SK-N-SH (cell line): ENCODE results near the gene GPR107. TPM values are rescaled to one million over a fixed set of nuclear protein-coding genes. Genes with fewer than 3 reads are reported as not detected.
"Not testable (repeated sequence)": the region's sequence is repeated elsewhere in the genome, so short reads cannot be mapped to it uniquely, and the experiment has no call there.

ENCODE experiments used
- CTCF ChIA-PET: fragments of 300-600, 350-600 bp; formaldehyde crosslinking; extraction: SDS; loops from one replicate; lab custom pipeline; 2021; lab: Yijun Ruan, JAX
- POLR2A ChIA-PET: fragments of 350-600 bp; sonication (Branson Sonifier 250); formaldehyde crosslinking; extraction: SDS; loops from one replicate; lab custom pipeline; 2020; ENCODE audit warnings: antibody characterized with exemption, inconsistent platforms; lab: Yijun Ruan, JAX
- DNase-seq: peaks from one replicate; pipeline ENCODE4 v3.0.0; 2012
- H2AFZ ChIP-seq: fragments of 200-600 bp; sonication (generic); 2 replicates; pipeline ENCODE4 v1.8.1; 2016; ENCODE audit warnings: antibody characterized with exemption, mild to moderate bottlenecking, low read depth
- H3F3A ChIP-seq: fragments of 200-600 bp; sonication (generic); replicated peaks from 2 replicates; pipeline ENCODE3; 2016; ENCODE audit warnings: antibody characterized with exemption, mild to moderate bottlenecking; ENCODE audit not compliant: insufficient read depth
- H3K27ac ChIP-seq, 2 experiments: fragments of 200-500 bp in 1 of 2; fragments of 200-600 bp in 1 of 2; sonication (Bioruptor generic) in 1 of 2; sonication (generic), shearing (Covaris generic) in 1 of 2; 2 replicates each; pipeline versions ENCODE4 v1.5.1 to v1.6.1; 2014 to 2016; ENCODE audit warnings: low read depth in 2 of 2, inconsistent platforms in 1 of 2, low read length in 1 of 2, mild to moderate bottlenecking in 1 of 2, mixed read lengths in 1 of 2
- H3K27me3 ChIP-seq: fragments of 200-600 bp; sonication (generic), shearing (Covaris generic); 2 replicates; pipeline ENCODE4 v1.6.1; 2016; ENCODE audit warnings: mixed run types; ENCODE audit not compliant: insufficient read depth
- H3K36me3 ChIP-seq, 2 experiments: fragments of 200-500 bp in 1 of 2; fragments of 200-600 bp in 1 of 2; sonication (Bioruptor generic) in 1 of 2; sonication (generic) in 1 of 2; replicated peaks in 1 of 2; 2 replicates each; pipeline versions ENCODE3 to v1.5.1; 2014 to 2016; ENCODE audit warnings: low read length in 1 of 2, mild to moderate bottlenecking in 1 of 2; ENCODE audit not compliant: insufficient read depth in 2 of 2, control insufficient read depth in 1 of 2
- H3K4me1 ChIP-seq, 2 experiments: fragments of 200-500 bp in 1 of 2; fragments of 200-600 bp in 1 of 2; sonication (Bioruptor generic) in 1 of 2; sonication (generic), shearing (Covaris generic) in 1 of 2; 2 replicates each; pipeline versions ENCODE4 v1.5.1 to v1.6.1; 2014 to 2016; ENCODE audit warnings: low read depth in 1 of 2, low read length in 1 of 2, mixed run types in 1 of 2; ENCODE audit not compliant: insufficient read depth in 2 of 2, control insufficient read depth in 1 of 2
- H3K4me2 ChIP-seq: fragments of 200-600 bp; sonication (generic), shearing (Covaris generic); 2 replicates; pipeline ENCODE4 v1.6.1; 2017; ENCODE audit warnings: mixed run types
- H3K4me3 ChIP-seq, 2 experiments: fragments of 200-500 bp in 1 of 2; fragments of 200-600 bp in 1 of 2; sonication (Bioruptor generic) in 1 of 2; sonication (generic), shearing (Covaris generic) in 1 of 2; 2 replicates each; pipeline versions ENCODE4 v1.5.1 to v1.8.1; 2014 to 2016; ENCODE audit warnings: low read depth in 2 of 2, inconsistent platforms in 1 of 2, low read length in 1 of 2, mild to moderate bottlenecking in 1 of 2, mixed read lengths in 1 of 2, moderate library complexity in 1 of 2
- H3K79me2 ChIP-seq: fragments of 200-600 bp; sonication (generic); 2 replicates; pipeline ENCODE4 v1.8.1; 2017; ENCODE audit warnings: mild to moderate bottlenecking; ENCODE audit not compliant: insufficient read depth
- H3K9ac ChIP-seq: fragments of 200-600 bp; sonication (generic); 2 replicates; pipeline ENCODE4 v1.6.1; 2017; ENCODE audit warnings: mixed run types
- H3K9me2 ChIP-seq: fragments of 200-600 bp; sonication (generic); 2 replicates; pipeline ENCODE4 v1.6.1; 2017; ENCODE audit warnings: mixed run types
- H3K9me3 ChIP-seq: fragments of 200-600 bp; sonication (generic); 2 replicates; pipeline ENCODE4 v1.6.1; 2017; ENCODE audit warnings: mixed run types, mild to moderate bottlenecking, moderate library complexity
- H4K20me1 ChIP-seq: fragments of 200-600 bp; sonication (generic); 2 replicates; pipeline ENCODE4 v1.6.1; 2017; ENCODE audit warnings: mild to moderate bottlenecking, mixed run types; ENCODE audit not compliant: insufficient read depth
- CHD2 ChIP-seq: fragments of 150-350 bp; IDR thresholded peaks from 2 replicates; pipeline ENCODE4 v1.6.1; 2018; ENCODE audit warnings: low read length; ENCODE audit not compliant: partially characterized antibody
- ELF1 ChIP-seq: IDR thresholded peaks from 2 replicates; pipeline ENCODE4 v1.4.0; 2012
- EP300 ChIP-seq, 2 experiments: IDR thresholded peaks; 2 replicates each; pipeline versions ENCODE4 v1.4.0 to v1.6.1; 2012; ENCODE audit warnings: borderline replicate concordance in 1 of 2, low read depth in 1 of 2, low read length in 1 of 2
- FOSL2 ChIP-seq: IDR thresholded peaks from 2 replicates; pipeline ENCODE4 v1.4.0; 2012; ENCODE audit warnings: low read depth, mild to moderate bottlenecking, moderate library complexity, borderline replicate concordance
- FOXM1 ChIP-seq: IDR thresholded peaks from 2 replicates; pipeline ENCODE4 v1.4.0; 2012; ENCODE audit warnings: low read depth, mild to moderate bottlenecking
- GATA2 ChIP-seq: sonication (generic); formaldehyde crosslinking; IDR thresholded peaks from 2 replicates; pipeline ENCODE4 v1.5.0; 2020; ENCODE audit warnings: mild to moderate bottlenecking, missing genetic modification reagents
- IRF3 ChIP-seq: fragments of 150-350 bp; IDR thresholded peaks from 2 replicates; pipeline ENCODE4 v1.6.1; 2016; ENCODE audit warnings: mild to moderate bottlenecking, low read depth, low read length
- MXI1 ChIP-seq: IDR thresholded peaks from 2 replicates; pipeline ENCODE4 v1.6.1; 2012; ENCODE audit warnings: mild to moderate bottlenecking, low read depth, low read length, improper control_type of control experiment
- NFIC ChIP-seq: IDR thresholded peaks from 2 replicates; pipeline ENCODE4 v1.4.0; 2012; ENCODE audit warnings: borderline replicate concordance
- PBX3 ChIP-seq: IDR thresholded peaks from 2 replicates; pipeline ENCODE4; 2012
- RCOR1 ChIP-seq: fragments of 150-350 bp; IDR thresholded peaks from 2 replicates; pipeline ENCODE4 v1.6.1; 2017; ENCODE audit warnings: antibody characterized with exemption, low read length
- RFX5 ChIP-seq: IDR thresholded peaks from 2 replicates; pipeline ENCODE4 v1.6.1; 2012; ENCODE audit warnings: mild to moderate bottlenecking, improper control_type of control experiment, low read length
- TAF1 ChIP-seq: IDR thresholded peaks from 2 replicates; pipeline ENCODE4 v1.6.1; 2012; ENCODE audit warnings: low read depth, mild to moderate bottlenecking, low read length, moderate library complexity, borderline replicate concordance
- WGBS: methylation state at CpG from one replicate; pipeline ENCODE4 v1.1.6; 2017; ENCODE audit warnings: low lambda C conversion rate; 5-methylcytosine and 5-hydroxymethylcytosine counted together
- polyA plus RNA-seq, 3 experiments: library from polyadenylated mRNA; depleted of rRNA; stranded (reverse); fragments of >200 nt; gene quantifications; 2 replicates each; pipeline ENCODE4 v1.2.3, GENCODE V29; 2012
- TF ChIP-seq, protein P1 (sequence below): fragments of 150-350 bp; IDR thresholded peaks from 2 replicates; pipeline ENCODE4 v1.6.1; 2017; ENCODE audit warnings: antibody characterized with exemption, low read length, low read depth, borderline replicate concordance

GPR107 gene
- polyA plus RNA-seq, 1 of the 3 experiments (the other 2 are of a cell fraction): 23.0 TPM

- TF ChIP-seq GATA2 (no peak), RCOR1 (no peak), RFX5 (no peak), IRF3 (no peak), CHD2 (no peak), MXI1 (0 out of 2 replicates have a peak, but pooled peaks have one; percentile 59), NFIC (no peak), FOSL2 (no peak), TAF1 (peak; percentile 97), FOXM1 (0 out of 2 replicates have a peak, but pooled peaks have one; percentile 27)
- TF ChIP-seq, protein P1, sequence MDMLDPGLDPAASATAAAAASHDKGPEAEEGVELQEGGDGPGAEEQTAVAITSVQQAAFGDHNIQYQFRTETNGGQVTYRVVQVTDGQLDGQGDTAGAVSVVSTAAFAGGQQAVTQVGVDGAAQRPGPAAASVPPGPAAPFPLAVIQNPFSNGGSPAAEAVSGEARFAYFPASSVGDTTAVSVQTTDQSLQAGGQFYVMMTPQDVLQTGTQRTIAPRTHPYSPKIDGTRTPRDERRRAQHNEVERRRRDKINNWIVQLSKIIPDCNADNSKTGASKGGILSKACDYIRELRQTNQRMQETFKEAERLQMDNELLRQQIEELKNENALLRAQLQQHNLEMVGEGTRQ: no peak
Observed at GRCh38 chr9:130053504-130054324, at the start of gene GPR107 (continued).

DNA sequence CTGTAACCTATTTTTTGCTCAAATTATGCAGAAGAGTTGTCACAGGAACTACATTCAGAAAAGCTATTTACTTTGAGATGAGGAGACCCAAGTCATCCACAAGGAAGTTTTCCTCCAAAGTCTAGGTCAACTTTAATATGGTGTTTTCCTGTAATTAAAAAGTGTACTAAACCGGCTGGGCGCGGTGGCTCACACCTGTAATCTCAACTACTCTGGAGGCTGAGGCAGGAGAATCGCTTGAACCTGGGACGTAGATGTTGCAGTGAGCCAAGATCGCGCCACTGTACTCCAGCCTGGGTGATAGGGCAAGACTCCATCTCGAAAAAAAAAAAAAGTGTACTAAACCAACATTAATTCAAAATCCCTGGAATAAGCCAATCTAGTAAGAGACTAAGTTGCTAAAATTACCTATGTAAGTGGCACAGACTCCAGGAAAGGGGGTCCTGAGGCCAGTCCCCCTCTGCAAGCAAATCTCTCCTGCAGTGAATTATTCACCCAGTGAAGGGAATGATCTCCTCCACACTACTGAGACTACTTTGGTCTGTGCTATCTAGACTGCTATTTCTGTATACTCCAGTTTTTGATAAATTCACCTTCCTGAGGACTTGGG, 49.7 kb upstream of the GPR107 start:
- Histone ChIP-seq H3K9ac (no peak overlapping the region), H3K4me3 (no peak overlapping the region), H3K9me2 (no peaks in the 10 kb centered on the region), H4K20me1 (peaks cover 3% of the 10 kb centered on the region; the same call in 1 of the 2 replicates), H3K36me3 (peaks cover 0 to 4% of the 10 kb centered on the region in 2 experiments), H3F3A (peaks cover 8% of the 10 kb centered on the region), H3K9me3 (no peaks in the 10 kb centered on the region), H3K79me2 (peaks cover 43% of the 10 kb centered on the region), H3K4me1 (peaks cover 4 to 6% of the 10 kb centered on the region in 2 experiments; a peak in 2 of 4 replicates), H3K27ac (no peak overlapping the region), H3K4me2 (no peak overlapping the region), H3K27me3 (no peaks in the 10 kb centered on the region), H2AFZ (no peak overlapping the region)
- TF ChIP-seq GATA2 (no peak), CHD2 (no peak), ELF1 (no peak), PBX3 (no peak), FOXM1 (no peak), TAF1 (no peak), EP300 (IDR thresholded peaks at IDR 0.05; ENCODE audit: borderline replicate concordance in 1 of 2, low read depth in 1 of 2, low read length in 1 of 2) (no peak), FOSL2 (no peak), NFIC (no peak)
- 93% methylated on average over 8 of the region's 8 CpGs for WGBS
- DNase-seq: no peak
- CTCF ChIA-PET: no interaction called here
- POLR2A ChIA-PET: no interaction called here

DNA sequence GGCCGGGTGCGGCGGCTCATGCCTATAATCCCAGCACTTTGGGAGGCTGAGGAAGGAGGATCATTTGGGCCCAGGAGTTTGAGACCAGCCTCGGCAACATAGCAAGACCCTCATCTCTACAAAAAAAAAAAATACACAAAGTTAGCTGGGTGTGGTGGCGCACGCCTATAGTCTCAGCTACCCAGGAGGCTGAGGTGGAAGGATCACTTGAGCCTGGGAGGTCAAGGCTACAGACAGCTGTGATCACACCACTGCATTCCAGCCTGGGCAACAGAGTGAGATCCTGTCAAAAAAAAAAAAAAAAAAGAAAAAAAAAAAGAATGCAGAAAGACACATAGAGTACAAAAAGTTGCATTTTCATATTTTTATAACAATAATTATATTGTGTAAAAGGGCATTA, 46.8 kb upstream of the GPR107 start:
- H3K4me3 ChIP-seq, H3K4me2 ChIP-seq, H3K27me3 ChIP-seq, H3K36me3 ChIP-seq, H3K9me3 ChIP-seq, H3K9me2 ChIP-seq, H2AFZ ChIP-seq, DNase-seq, POLR2A ChIA-PET, H3K9ac ChIP-seq, H3K4me1 ChIP-seq, H3F3A ChIP-seq, H3K27ac ChIP-seq: not testable (repeated sequence)
- CTCF ChIA-PET: interaction anchor here (1.2 kb wide), 1 partner anchor 12 kb away, joined by 3 read pairs; no protein-coding TSS in a partner anchor
- peaks cover 14% of the 10 kb centered on the region; the same call in 1 of the 2 replicates for H4K20me1 ChIP-seq
- WGBS: 97% methylated on average over 6 of the region's 6 CpGs
- H3K79me2 ChIP-seq: peaks cover 55% of the 10 kb centered on the region
